Glomerular visceral epithelial cell (primary cell): Measurements from ENCODE around the gene LYPD6B.
"Not testable (repeated sequence)": the region's sequence is repeated elsewhere in the genome, so short reads cannot be mapped to it uniquely, and the experiment has no call there.

ENCODE experiments used
- DNase-seq: peaks from one replicate; pipeline ENCODE4 v3.0.0-alpha.2; 2016; ENCODE audit errors: extremely low spot score

The LYPD6B gene

DNA sequence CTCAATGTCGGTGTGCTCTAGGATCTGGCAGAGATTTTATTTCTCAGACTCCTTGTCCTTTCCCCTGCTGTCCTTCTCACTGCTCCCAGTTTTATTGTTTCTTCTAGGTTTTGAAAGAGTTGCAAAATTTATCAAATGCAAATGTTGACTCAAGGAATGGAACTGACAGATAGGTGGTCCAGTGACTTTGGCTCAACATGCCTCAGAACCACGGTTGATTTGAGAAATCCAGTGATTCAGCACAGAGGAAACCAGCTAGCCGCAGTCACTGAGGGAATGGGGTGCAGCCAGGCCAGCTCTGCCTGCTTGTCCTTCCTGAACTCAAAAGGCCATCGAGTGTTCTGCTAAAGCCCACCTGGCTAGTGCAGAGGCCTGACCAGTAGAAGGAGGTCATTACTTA lies 166.2 kb downstream of the LYPD6B start:
- DNase-seq: no peak

DNA sequence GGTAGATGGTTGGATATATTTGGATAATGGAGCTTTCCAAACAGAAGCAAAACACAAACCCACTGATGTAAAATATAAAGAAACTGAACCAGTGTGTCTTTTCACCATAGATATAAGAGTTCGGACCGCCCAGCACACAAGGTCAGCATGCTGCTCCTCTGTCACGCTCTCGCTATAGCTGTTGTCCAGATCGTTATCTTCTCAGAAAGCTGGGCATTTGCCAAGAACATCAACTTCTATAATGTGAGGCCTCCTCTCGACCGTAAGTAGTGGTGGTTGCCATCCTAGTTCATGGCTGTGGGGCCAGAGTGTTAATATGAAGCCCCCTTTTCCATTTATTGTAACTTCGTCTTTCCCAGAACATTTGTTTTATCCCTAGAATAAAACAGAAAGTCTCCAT lies 166.6 kb downstream of the LYPD6B start:
- no peak for DNase-seq

DNA sequence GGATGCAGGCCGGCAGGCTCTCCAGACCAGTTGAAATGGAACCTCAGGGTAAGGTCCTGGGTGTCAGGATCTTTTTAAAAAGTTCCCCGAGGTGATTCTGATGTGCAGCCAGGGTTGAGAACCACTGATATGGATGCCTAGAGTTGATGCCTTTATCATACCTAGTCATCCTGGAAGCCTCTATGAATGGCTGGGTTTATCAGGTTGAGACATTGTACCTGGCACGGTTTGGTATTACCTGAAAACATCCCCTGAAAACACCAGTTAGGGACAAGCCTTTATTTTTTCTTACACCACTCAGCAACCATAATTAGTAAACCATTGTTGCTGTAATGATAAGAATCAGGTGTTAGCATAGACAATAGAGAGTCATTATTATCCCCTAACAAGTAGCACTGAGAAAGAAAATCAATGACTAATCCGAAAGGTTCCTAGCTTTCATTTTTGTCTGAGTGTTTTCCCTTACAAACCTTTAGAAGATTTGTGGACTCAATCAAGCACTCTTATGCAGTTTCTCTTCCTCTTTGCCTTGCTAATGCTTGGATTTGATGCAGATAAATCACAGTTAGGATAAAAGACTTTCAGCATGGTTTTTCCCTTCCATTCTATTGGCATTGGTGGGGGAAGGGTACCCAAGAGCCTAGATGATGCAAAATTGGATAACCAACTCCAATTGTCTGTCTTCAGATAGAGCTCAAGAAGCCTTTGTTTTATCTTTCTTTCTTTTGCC lies 175.4 kb downstream of the LYPD6B start:
- DNase-seq: no peak

DNA sequence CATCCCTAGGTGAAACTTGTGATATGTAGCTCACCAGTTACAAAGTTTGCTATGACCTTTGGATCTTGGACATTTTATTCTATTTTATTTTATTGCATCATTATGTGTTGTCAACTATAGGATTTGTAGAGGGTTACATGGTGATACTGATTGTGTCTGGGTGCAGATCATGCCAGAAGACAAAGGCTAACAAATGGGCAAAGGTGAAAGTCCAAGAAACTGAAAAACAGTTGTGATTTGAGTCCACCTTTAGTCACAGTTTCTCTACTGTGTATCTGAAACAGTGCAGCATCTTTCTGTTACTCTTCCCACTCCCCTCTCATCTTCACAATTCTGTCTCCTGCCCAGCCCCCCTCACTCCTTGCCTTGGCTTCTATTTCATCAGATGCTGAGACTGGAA lies 180.0 kb downstream of the LYPD6B start:
- DNase-seq: no peak

DNA sequence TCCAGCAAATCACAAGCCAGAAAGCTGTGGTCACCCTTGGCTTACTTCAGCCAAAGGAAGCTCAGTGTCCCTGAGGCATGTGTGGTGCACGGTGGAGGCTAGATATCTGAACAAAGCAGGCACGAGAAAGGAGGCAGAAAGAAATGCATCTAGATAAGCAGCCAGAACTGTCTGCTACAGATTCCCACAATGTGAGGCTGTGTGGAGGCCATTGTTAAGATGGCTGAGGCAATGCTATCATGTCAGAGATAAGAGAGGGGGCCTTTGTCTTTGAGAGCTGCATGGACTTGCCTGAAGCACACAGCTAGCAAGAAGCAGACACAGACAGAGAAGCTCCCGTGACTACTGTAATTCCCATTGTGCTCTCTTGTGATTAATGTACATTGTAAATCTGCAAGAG lies 181.4 kb downstream of the LYPD6B start:
- DNase-seq: no peak

DNA sequence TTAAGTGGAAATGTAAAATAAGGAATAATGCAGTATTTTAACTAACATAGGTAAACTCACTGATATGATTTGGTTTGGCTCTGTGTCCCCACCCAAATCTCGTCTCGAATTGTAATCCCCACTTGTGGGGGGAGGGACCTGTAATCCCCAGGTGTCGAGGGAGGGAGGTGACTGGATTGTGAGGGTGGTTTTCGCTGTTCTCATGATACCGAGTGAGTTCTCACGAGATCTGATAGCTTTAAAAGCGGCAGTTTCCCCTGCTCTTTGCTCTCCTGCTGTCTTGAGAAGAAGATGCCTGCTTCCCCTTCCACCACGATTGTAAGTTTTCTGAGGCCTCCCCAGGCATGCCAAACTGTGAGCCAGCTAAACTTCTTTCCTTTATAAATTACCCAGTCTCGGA lies 182.5 kb downstream of the LYPD6B start:
- no peak for DNase-seq

DNA sequence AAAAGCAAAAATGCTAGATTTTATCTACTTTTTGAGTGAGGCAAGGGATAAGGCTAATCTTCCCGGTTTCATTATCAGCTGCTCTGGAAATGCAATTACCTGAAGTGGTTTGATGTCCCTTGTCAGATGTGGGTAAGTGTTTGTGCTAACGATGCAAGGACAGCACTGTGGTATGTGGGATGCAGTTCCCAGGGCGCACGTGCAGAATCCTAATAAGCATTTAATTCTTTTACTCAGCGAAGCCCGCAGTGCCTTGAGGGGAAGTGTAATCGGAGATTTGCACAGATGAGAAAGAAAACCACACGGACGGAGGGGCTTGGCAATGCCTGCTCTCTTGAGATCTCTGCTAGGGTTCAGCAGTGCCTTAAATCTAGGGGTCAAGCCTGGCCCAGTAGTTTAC lies 183.4 kb downstream of the LYPD6B start:
- no peak for DNase-seq

DNA sequence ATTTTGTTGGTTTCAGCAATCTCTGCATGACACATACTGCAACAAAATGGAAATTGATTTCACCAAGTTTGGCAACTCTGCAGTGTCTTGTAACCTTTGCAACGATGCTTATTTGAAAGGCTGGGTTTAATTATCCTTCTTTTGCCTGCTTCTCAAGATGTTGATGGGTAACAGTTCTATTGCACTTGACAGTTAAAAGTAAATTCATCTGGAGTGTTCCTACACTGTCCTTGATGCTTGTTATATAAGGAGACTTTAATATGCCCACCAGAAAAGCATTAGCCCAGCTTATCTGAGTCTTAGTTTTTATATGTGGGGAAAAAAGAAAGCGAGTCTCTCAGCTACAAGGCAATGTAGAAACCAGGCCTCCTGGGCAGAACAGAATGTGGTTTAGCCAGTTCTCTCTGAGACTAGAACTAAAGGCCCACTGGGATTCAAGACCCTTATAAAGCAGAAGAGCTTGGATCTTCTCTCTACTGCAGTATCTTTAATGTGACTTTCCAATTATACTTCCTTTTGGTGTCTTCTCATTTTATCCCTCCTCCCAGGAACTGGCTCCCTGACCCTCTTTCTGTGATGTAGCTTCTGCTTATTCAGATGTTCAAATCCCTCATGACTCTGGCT lies 185.1 kb downstream of the LYPD6B start:
- no peak for DNase-seq

DNA sequence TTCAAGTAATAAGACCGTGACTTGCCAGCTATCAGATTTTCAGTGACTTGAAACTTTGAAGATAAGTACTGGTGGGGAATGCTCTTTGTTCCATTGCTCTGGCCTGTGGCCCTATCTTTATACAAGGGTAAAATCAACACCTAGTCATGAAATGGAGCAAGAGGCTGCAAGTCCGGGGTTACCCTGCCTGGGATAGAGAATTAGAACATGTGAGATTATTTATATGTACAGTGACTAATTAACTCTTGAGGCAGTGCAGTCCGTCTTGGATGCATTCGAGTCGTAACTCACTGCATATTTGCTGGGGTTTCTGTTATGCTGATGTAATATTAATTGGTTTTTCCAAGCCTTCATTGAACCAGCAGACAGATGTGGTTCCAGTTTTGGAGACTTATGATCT lies 186.0 kb downstream of the LYPD6B start:
- DNase-seq: no peak

DNA sequence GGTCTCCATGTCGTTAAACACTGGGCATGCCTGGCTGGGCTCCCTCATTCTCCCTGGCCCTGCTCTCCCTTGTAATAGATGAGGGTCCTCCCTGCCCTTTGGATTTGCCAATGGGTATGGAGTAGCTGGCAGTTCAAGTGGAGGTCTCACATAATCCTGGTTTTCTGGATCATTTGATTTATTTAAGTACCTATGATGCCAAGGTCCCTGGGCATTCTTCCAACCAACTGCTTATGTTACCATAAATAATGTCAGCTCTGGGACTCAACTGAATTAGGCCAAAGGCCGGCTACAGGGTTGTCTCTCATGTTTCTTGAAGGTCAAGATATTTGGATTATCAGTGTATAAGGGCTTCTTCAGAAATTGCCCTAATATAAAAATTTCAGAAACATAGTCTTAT lies 186.9 kb downstream of the LYPD6B start:
- DNase-seq: no peak

DNA sequence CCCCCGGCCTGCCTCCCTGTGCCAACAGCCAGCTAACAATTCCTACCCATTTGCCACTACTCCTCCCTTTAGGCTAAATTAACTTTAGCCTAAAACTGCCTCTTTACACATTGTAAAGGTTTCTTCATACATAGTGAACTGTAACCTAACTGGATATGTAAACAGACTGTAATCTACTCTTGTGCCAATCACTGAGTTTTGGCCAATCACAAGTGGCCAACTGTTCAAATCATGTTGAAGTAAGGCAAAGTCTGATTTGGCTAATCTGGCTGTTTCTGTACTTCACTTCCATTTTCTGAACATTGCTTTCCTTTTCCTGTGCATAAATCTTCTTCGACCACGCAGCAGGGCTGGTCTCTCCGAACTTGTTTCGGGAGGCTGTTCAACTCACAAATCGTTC lies 188.3 kb downstream of the LYPD6B start:
- DNase-seq: no peak

DNA sequence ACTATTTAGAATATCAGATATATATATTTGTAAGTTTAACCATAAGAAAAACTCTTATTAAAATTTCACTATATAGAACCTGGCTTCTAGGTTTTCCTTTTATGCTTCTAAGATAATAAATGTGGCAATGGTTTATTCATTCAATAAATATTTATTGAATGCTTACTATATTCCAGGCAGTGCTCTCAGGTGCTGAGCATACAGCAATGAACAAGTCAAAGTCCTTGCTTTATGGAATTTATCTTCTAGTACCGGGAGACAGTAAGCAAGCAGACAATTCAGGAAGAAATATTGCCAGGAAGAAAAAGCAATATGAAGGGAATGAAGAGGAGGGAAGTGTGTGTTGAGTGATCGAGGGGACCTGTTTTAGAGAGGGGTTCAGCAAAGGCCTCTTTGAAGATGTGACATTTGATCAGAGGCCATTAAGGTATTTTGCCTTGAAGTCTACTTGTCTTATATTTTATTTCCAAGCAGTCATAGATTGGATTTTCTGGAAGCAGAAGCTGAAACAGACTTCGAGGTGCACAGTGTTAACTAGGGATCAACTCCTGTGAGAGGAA lies 197.4 kb downstream of the LYPD6B start:
- no peak for DNase-seq

DNA sequence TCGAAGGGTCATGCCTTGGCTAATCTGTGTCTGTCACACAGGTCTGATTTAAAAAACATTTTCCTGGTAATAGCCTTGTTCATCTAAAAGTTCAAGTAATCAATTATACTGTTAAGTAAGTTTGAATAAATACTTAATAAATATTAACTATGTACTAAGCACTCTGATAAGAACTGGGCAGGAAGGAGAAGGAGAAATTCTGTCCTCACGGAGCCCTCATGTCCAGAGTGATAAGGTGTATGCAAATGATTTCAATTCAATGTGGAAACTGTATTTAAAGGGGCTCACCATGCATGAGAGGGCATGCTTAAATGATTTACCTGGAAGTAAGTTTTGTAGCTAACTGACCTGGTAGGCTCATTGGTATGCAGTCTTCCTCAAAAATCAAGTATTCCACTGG lies 197.9 kb downstream of the LYPD6B start:
- no peak for DNase-seq

DNA sequence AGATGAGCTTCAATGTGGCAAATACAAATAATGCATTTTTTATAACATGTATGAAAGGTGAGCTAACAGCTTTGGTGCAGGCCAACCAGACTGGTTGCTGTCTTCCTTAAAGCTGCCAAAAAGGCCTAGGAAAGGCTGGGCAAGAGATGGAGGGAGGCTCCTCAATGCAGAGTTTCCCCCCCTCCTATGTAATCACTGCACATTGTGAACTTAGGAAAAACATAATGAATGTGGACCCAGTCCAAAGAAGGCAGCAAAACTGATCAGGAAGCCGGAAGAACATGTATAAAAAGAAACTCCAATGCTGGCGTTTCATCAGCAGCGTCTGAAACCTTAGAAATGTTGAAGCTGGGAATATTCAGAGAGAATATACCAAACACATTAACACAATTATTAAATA lies 207.7 kb downstream of the LYPD6B start:
- no peak for DNase-seq

DNA sequence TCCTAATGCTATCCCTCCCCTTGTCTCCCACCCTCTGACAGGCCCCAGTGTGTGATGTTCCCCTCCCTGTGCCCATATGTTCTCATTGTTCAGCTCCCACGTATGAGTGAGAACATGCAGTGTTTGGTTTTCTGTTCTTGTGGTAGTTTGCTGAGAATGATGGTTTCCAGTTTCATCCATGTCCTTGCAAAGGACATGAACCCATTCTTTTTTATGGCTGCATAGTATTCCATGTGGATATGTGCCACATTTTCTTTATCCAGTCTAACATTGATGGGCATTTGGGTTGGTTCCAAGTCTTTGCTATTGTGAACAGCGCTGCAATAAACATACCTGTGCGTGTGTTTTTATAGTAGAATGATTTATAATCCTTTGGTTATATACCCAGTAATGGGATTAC lies 212.9 kb downstream of the LYPD6B start:
- not testable (repeated sequence) for DNase-seq

DNA sequence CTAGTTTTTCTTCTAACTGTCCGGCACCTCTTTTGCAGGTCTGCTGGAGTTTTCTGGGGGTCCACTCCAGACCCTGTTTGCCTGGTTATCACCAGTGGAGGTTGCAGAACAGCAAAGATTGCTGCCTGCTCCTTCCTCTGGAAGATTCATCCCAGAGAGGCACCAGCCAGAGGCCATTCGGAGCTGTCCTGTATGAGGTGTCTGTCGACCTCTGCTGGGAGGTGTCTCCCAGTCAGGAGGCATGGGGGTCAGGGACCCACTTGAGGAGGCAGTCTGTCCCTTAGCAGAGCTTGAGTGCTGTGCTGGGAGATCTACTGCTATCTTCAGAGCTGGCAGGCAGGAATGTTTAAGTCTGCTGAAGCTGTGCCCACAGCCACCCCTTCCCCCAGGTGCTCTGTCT lies 218.4 kb downstream of the LYPD6B start:
- not testable (repeated sequence) for DNase-seq

DNA sequence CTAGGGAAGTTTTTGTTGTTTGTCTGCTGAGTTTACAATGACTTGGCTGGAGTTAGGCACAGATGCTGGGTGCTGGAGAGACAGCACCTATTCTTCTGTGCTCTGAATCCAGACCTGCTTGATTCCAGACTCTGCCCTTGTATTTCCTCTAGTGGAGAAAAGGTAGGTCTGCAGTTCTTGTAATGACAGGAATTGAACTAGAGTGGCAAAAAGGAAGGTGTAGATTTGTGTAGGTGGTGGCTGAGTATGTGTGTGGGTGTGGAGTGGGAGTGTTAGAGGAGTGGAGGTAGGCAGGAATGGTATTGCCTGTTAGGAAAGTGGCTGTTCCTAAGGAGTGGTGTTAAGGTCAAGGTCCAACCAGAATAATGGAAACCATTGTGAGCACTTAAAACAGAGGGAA lies 220.0 kb downstream of the LYPD6B start:
- DNase-seq: no peak

DNA sequence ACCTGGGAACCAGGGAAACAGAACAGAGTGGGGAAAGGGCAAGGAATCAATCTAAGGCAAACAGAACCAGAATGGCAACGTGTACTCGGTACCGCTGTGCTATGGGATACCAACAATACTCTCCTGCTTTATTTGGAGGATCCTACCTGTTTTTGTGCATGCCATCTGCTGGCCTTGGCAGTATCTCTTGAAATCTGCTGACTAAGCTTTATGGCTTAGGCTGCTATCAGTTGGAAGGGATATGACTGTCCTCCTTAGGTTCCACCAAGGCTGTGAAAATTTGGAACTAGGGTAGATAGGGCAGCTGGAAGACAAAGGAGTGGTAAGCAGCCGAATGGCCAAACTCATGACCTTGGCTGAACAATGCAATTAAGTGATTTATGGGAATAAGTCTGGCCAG lies 220.6 kb downstream of the LYPD6B start:
- DNase-seq: no peak

DNA sequence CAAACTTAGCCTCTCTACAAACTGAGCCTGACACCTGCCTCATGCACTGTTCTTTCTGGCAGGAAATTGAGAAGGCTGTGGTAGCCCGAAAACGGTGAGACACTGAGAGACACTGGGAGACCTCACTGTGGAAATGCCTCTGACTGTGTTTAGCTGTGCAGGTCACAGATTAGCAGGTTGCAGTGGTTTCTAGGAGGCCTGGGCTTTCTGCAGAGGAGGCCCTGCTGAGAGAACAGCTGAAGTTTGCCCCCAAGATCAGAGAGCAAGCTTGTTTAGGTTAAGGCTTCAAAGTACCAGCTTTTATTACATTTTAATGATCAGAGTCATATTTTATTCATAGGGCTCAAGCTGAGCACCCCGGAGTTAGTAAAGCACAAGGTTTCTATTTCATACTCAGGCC lies 223.2 kb downstream of the LYPD6B start:
- no peak for DNase-seq
